ENCODE measurements around the gene NPPB.

- TF ChIP-seq GATA2 (IDR thresholded peaks at IDR 0.05; ENCODE audit: low read depth, low read length), result no peak
- no peak for TF ChIP-seq GATA3 (IDR thresholded peaks at IDR 0.05; ENCODE audit: low read depth, low read length)
Measured at GRCh38 chr1:11880181-11880575, 21.4 kb upstream of the NPPB start.
